DOHH2 (cell line): ENCODE results near the gene RBFOX2.

Source experiments
- H3F3A ChIP-seq: fragments of 200-600 bp; sonication (generic), shearing (Covaris generic); 2 replicates; pipeline ENCODE4 v1.6.0; 2016; ENCODE audit warnings: antibody characterized with exemption, mild to moderate bottlenecking; ENCODE audit not compliant: control insufficient read depth, insufficient read depth
- H3K27ac ChIP-seq: fragments of 200-600 bp; sonication (generic); 2 replicates; pipeline ENCODE4 v1.5.1; 2014; ENCODE audit warnings: low read depth, mild to moderate bottlenecking, low read length, moderate library complexity
- H3K27me3 ChIP-seq: fragments of 200-600 bp; sonication (generic); 2 replicates; pipeline ENCODE4 v1.6.1; 2014; ENCODE audit warnings: mild to moderate bottlenecking, low read length, mixed read lengths; ENCODE audit not compliant: control insufficient read depth
- H3K36me3 ChIP-seq: fragments of 200-600 bp; sonication (generic); 2 replicates; pipeline ENCODE4 v1.6.1; 2014; ENCODE audit warnings: mild to moderate bottlenecking, low read length, moderate library complexity, mixed read lengths; ENCODE audit not compliant: control insufficient read depth
- H3K4me1 ChIP-seq: fragments of 200-600 bp; sonication (generic); 2 replicates; pipeline ENCODE4 v1.6.1; 2014; ENCODE audit warnings: mild to moderate bottlenecking, low read length, mixed read lengths; ENCODE audit not compliant: control insufficient read depth
- H3K4me2 ChIP-seq: fragments of 200-600 bp; sonication (generic); 2 replicates; pipeline ENCODE4 v1.6.0; 2014; ENCODE audit warnings: mild to moderate bottlenecking, low read length, moderate library complexity
- H3K4me3 ChIP-seq: fragments of 200-600 bp; sonication (generic); 2 replicates; pipeline ENCODE4 v1.5.1; 2014; ENCODE audit warnings: mild to moderate bottlenecking, low read length, mixed read lengths
- H3K79me2 ChIP-seq: fragments of 200-600 bp; sonication (generic); 2 replicates; pipeline ENCODE4 v1.6.1; 2014; ENCODE audit warnings: mild to moderate bottlenecking, low read length, mixed read lengths; ENCODE audit not compliant: control insufficient read depth
- H3K9me2 ChIP-seq: fragments of 200-600 bp; sonication (generic); replicated peaks from 2 replicates; pipeline ENCODE4 v1.6.1; 2014; ENCODE audit warnings: mild to moderate bottlenecking, low read length, mixed read lengths; ENCODE audit not compliant: control insufficient read depth
- H3K9me3 ChIP-seq: fragments of 200-600 bp; sonication (generic); 2 replicates; pipeline ENCODE4 v1.6.1; 2014; ENCODE audit warnings: antibody characterized with exemption, low read length, mixed read lengths; ENCODE audit not compliant: control insufficient read depth, insufficient read depth
- H4K20me1 ChIP-seq: fragments of 200-600 bp; sonication (generic); 2 replicates; pipeline ENCODE4 v1.6.0; 2014; ENCODE audit warnings: low read depth, mild to moderate bottlenecking, antibody characterized with exemption, low read length, moderate library complexity; ENCODE audit not compliant: control insufficient read depth, insufficient read depth
- CTCF ChIP-seq: fragments of 200-600 bp; sonication (generic); IDR thresholded peaks from one replicate; pipeline ENCODE4 v1.5.1; 2014; ENCODE audit warnings: antibody characterized with exemption, mild to moderate bottlenecking, low read depth, low read length; ENCODE audit not compliant: poor library complexity, severe bottlenecking
- EZH2phosphoT487 ChIP-seq: fragments of 200-600 bp; sonication (generic); IDR thresholded peaks from 2 replicates; pipeline ENCODE4 v1.6.1; 2017; ENCODE audit warnings: borderline replicate concordance, mild to moderate bottlenecking, antibody characterized with exemption, low read length, moderate library complexity, mixed read lengths

RBFOX2 gene

GRCh38 chr22:36010882-36011281, 17.7 kb downstream of the RBFOX2 start:
- Histone ChIP-seq H3K4me2 (0 out of 2 replicates have a peak overlapping the region, but pooled peaks have one; percentile 39), H3K4me3 (no peak overlapping the region), H4K20me1 (no peaks in the 10 kb centered on the region), H3K9me3 (no peaks in the 10 kb centered on the region), H3K27me3 (no peaks in the 10 kb centered on the region), H3K4me1 (peaks cover 79% of the 10 kb centered on the region), H3K79me2 (peaks cover 100% of the 10 kb centered on the region), H3K9me2 (no peaks in the 10 kb centered on the region), H3K27ac (no peak overlapping the region), H3F3A (no peaks in the 10 kb centered on the region), H3K36me3 (peaks cover 17% of the 10 kb centered on the region)
- TF ChIP-seq CTCF (no peak), EZH2phosphoT487 (no peak)

GRCh38 chr22:36010090-36010489, 18.5 kb downstream of the RBFOX2 start:
- Histone ChIP-seq H4K20me1 (no peaks in the 10 kb centered on the region), H3K79me2 (peaks cover 100% of the 10 kb centered on the region), H3K27me3 (no peaks in the 10 kb centered on the region), H3K9me3 (no peaks in the 10 kb centered on the region), H3K9me2 (no peaks in the 10 kb centered on the region), H3F3A (no peaks in the 10 kb centered on the region), H3K4me3 (no peak overlapping the region; the same call in 1 of the 2 replicates), H3K36me3 (peaks cover 11% of the 10 kb centered on the region), H3K27ac (no peak overlapping the region), H3K4me2 (peak overlapping the region; percentile 39), H3K4me1 (peaks cover 73% of the 10 kb centered on the region)
- TF ChIP-seq EZH2phosphoT487 (no peak), CTCF (no peak)

GRCh38 chr22:36009085-36009484, 19.5 kb downstream of the RBFOX2 start:
- Histone ChIP-seq H3K27me3 (no peaks in the 10 kb centered on the region), H3F3A (no peaks in the 10 kb centered on the region), H3K79me2 (peaks cover 100% of the 10 kb centered on the region), H3K4me2 (peak overlapping the region; percentile 39), H3K9me3 (no peaks in the 10 kb centered on the region), H4K20me1 (no peaks in the 10 kb centered on the region), H3K36me3 (peaks cover 11% of the 10 kb centered on the region), H3K27ac (no peak overlapping the region), H3K4me3 (0 out of 2 replicates have a peak overlapping the region, but pooled peaks have one; percentile 7), H3K4me1 (peaks cover 64% of the 10 kb centered on the region), H3K9me2 (no peaks in the 10 kb centered on the region)
- TF ChIP-seq EZH2phosphoT487 (no peak), CTCF (no peak)
